Stimulated activated CD4-positive, alpha-beta T cell treated with anti-CD3 and anti-CD28 coated beads, Interleukin-15, amount 100 ng/mL, for 24 hours (primary cell): ENCODE data around the gene SLC39A3.

ENCODE experiments used
- DNase-seq: peaks from one replicate; pipeline ENCODE4 v3.0.0-alpha.2; 2020

Gene SLC39A3

DNA sequence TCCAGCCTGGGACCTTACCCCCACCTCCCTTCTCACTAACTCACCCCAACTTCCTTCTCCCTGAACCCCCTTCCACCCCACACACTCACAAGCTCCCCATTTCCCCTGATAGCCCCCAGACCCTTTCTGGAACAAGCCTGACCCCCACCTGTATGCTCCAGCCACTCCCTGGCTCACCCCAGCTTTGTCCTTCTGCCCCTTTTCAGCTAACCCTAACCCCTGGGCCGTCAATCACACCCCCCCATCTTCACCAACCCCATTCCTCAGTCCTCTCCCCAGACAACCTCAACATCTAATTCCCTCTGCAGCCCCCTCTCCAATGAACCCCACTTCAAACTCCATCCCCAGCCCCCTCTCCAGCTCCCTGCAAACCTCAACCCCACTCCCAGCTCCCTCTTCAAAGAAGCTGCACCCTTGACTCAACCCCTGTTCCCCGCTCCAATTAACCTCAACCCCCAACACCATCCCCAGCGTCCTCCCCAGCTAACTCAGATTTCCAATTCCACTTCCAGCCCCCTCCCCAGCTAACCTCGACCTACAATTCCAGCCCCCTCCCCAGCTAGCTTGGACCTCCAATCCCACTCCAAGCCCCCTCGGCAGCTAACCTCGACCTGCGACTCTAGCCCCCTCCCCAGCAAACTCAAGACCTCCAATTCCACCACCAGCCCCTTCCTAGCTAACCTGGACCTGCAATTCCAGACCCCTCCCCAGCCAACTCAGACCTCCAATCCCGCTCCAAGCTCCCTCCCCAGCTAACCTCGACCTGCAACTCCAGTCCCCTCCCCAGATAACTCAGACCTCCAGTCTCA lies 38.3 kb downstream of the SLC39A3 start:
- DNase-seq: no peak

DNA sequence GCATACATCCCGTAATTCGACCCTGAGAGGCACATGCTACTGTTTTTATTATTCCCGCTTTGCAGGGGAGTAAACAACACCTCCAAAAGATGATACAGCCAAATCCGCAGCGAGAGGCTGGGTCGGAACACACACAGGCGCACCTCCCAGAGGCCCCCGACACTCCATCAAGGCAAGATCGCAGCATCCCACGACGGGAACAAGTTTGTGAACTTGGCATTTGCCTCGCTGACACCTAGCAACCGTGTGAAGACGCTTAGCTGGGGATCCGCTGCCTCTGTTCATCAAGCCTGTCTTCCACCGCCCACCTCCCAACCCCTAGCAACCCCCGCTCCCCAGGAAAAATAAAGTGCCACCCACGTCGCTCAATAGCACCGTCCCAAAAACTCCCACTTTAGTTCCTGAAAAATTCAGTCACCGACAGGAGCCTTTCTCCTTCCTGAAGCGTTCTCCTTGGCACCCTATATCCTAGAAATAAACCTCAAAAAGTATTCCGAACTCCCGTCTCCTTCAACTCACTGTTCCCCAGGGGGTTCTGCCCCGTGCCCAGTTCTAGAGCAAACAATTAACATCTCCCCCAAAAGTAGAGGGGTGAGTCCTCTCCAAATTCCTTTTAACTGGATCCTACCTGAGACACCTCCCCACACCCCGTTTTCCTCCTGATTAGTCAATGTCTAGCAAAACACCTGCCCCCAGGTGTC lies 39.0 kb downstream of the SLC39A3 start:
- no peak for DNase-seq

DNA sequence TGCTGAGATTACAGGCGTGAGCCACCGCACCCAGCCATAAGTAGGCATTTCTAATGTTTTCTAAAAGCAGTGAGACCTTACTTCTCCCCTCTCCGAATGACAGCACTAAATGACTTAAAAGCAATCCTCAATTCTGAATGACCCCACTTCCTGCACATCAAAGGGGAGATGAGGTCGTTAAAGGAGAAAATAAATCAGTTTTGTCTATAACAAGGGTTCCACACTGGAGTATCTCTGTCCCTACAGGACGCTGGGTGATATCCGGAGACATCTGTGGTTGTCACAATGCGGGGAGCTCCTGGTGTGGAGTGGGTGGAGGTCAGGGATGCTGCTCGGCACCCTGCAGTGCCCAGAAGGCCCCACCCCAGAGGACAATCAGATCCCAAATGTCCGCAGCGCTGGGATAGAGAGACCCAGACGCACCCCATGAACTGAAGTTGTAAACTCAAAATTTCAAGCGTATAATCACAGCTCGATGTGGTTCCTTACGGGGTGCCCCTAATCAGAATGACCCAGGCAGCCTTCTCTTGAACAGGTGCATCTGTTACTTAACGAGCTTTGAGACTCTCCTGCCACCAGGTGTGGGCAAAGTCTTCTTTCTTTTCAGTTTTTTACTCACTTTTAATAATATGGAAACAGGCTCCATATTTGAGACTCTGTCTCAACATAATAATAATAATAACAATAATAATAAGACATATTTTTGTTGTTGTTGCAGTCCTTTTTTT lies 40.2 kb downstream of the SLC39A3 start:
- no peak for DNase-seq

DNA sequence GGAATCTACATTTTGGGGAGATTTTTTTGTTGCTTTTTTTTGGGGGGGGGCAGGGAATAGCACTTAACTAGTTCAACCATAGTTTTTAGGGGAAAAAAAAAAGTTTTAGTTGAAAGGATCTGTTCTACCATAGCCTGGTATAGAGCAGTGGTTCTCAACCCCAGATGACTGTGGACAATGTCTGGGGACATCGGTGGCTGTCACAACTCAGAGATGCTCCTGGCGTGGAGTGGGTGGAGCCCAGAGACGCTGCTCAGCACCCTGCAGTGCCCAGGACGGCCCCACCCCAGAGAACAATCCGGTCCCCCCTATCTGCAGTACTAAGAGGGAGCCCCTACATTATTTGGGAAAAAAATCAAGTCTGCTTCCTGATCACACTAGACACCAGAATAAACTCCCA lies 45.6 kb downstream of the SLC39A3 start:
- DNase-seq: no peak

DNA sequence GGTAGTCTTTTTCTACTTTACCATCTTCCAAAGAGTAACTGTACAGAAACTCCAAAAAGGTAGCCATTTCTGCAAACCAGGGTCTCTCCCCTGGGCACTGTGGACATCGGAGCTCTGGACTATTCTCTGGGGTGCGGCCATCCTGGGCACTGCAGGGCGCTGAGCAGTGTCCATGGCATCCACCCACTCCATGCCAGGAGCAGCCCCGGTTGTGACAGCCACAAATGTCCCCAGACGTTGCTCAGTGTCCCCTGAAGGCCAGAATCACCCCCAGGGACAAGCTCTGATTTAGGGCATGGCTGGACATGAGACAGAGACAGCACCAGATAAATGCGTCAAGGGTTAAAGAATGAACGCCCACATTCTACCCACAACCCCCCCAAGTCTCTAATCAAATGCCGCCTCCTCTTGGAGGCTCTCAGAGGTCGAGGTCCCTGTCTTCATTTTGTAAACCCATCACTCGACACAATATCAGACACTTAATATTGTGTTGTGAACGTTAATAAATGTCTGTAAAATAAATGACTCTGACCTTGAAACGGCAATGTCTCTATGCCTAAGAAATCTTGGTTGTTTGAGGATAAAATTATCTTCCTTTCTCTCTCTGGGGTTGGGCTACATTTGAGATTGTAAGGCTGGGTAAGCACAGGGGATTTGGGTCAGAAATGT lies 46.2 kb downstream of the SLC39A3 start:
- no peak for DNase-seq

DNA sequence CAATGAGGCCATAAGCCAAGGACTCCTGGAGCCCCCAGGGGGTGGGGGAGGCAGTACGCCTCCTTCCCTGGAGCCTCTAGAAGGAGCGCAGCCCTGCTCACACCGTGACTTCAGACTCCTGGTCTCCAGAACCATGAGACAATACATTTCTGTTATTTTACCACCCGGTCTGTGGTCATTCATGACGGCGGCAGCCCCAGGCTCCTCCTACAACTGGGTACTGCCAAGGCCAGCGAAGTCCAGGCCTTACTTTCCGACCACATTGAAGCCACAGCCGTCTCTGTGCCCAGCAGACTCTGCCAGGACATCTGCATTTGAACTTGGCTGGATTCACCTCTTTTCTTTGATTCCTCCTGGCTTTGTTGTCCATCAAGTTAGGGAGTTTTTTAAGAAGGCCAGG lies 47.9 kb downstream of the SLC39A3 start:
- DNase-seq: no peak

DNA sequence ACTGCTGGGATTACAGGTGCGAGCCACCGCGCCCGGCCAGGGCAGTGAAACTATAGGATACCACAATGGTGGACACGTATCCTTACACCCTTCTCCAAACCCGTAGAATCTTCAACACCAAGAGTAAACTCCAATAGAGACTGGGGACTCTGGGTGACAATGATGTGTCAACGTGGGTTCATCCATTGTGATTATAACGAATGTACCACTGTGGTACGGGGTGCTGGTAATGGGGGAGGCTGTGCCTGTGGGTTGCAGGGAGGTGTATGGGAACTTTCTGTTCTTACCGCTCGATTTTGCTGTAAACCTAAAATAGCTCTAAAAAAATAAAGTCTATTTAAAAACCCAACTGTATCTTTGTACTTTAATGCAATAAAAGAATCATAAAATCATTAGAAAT lies 49.0 kb downstream of the SLC39A3 start:
- no peak for DNase-seq

DNA sequence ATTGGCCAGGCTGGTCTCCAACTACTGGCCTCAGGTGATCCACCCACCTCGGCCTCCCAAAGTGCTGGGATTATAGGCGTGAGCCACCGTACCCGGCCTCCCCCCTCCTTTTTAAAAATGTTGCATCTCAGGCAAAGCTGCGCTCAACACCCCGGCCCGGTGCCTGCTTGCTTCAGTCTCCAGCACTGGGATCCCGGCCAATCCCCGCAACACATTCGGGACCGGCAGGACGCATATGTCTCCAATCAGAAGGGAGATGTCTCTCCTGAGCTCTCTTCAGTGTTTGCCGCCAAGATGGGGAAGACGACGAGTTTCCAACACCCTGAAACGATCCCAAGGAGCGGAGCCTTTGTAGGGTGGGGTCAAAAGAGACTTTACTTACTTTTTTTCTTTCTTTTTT lies 53.5 kb downstream of the SLC39A3 start:
- no peak for DNase-seq

DNA sequence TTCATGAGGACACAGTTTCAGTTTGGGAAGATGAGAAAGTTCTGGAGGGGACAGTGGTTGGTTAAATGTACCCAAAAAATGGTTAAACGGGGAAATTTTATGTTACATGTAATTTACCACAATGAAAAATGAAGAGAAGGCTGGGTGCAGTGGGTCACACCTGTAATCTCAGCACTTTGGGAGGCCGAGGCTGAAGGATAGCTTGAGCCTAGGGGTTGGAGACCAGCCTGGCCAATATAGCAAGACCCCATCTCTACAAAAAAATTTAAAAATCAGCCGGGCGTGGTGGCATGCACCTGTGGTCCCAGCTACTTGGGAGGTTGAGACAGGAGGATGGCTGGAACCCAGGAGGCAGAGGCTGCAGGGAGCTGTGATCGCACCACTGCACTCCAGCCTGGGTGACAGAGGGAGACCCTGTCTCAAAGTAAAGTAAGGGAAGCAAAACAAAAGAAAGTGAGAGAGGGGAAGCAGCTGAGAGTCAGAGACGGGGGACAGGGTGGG lies 54.6 kb downstream of the SLC39A3 start:
- DNase-seq: no peak

DNA sequence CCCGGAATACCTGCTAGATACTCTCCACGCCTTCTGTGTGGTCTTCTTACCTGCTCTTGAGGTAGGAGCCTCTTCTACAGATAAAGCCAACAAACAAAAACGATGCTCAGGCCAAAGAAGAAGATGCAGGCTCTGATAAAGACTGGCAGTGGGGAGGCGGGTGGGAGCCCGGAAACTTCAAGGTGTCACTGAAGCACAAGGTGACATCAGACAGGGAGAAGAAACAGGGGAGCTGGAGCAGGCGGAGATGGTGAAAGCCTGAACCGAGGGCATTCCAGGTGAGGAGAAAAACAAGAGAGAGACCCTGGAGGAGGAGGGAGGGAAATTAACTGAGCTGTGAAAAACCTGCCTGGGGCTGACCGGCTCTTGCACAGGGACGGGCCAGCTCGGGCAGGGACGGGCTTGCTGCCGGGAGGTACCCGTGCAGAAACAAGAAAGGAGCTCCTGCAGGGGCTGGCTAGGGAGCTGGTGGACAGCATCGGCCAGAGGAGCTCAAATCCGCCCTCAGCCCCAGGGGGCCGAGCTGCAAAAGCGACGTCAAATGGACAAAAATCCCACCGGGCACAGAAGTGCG lies 56.3 kb downstream of the SLC39A3 start:
- no peak for DNase-seq
